DND-41 (cell line): Measurements from ENCODE around the gene TMEM163.

Experiments used
- ATAC-seq: fragments of 200-7000 bp; cut with Tn5 transposase; 3 replicates; pipeline ENCODE4 v1.9.1; 2021; ENCODE audit warnings: low read depth; ENCODE audit not compliant: insufficient read depth
- DNase-seq: peaks from one replicate; pipeline ENCODE4 v3.0.0-alpha.2; 2020
- H2AFZ ChIP-seq: 2 replicates; pipeline ENCODE4 v1.6.0; 2012; ENCODE audit warnings: low read depth, low read length
- H3K27ac ChIP-seq: 2 replicates; pipeline ENCODE4 v1.5.1; 2012; ENCODE audit warnings: low read length, inconsistent platforms
- H3K27me3 ChIP-seq: fragments of 200-600 bp; sonication (generic); 2 replicates; pipeline ENCODE4 v1.6.0; 2012; ENCODE audit warnings: low read length, mild to moderate bottlenecking, inconsistent platforms; ENCODE audit not compliant: insufficient read depth, poor library complexity
- H3K36me3 ChIP-seq: 2 replicates; pipeline ENCODE4 v1.5.1; 2012; ENCODE audit warnings: low read length, inconsistent platforms; ENCODE audit not compliant: insufficient read depth
- H3K4me1 ChIP-seq: 2 replicates; pipeline ENCODE4 v1.5.1; 2012; ENCODE audit warnings: mild to moderate bottlenecking, low read length; ENCODE audit not compliant: insufficient read depth
- H3K4me2 ChIP-seq: 2 replicates; pipeline ENCODE4 v1.6.0; 2012; ENCODE audit warnings: mild to moderate bottlenecking, moderate library complexity, low read length, inconsistent platforms; ENCODE audit not compliant: insufficient read depth
- H3K4me3 ChIP-seq, 2 experiments: fragments of 200-600 bp in 1 of 2; shearing (Covaris generic) in 1 of 2; 2 replicates each; pipeline ENCODE4 v1.5.1; 2012 to 2016; ENCODE audit warnings: inconsistent platforms in 2 of 2, low read length in 2 of 2, mild to moderate bottlenecking in 2 of 2, low read depth in 1 of 2, moderate library complexity in 1 of 2
- H3K79me2 ChIP-seq: 2 replicates; pipeline ENCODE4 v1.6.0; 2012; ENCODE audit warnings: low read length, inconsistent platforms; ENCODE audit not compliant: insufficient read depth
- H3K9ac ChIP-seq: 2 replicates; pipeline ENCODE4 v1.6.0; 2012; ENCODE audit warnings: low read depth, mild to moderate bottlenecking, inconsistent platforms, low read length, moderate library complexity
- H3K9me3 ChIP-seq: 2 replicates; pipeline ENCODE4 v1.5.1; 2012; ENCODE audit warnings: low read length, moderate library complexity, mild to moderate bottlenecking, inconsistent platforms; ENCODE audit not compliant: insufficient read depth, severe bottlenecking
- H4K20me1 ChIP-seq: 2 replicates; pipeline ENCODE4 v1.6.0; 2012; ENCODE audit warnings: low read length; ENCODE audit not compliant: insufficient read depth
- EZH2 ChIP-seq: IDR thresholded peaks from 3 replicates; pipeline ENCODE4 v1.6.1; 2012; ENCODE audit warnings: borderline replicate concordance, low read depth, mild to moderate bottlenecking, moderate library complexity, low read length, inconsistent platforms; ENCODE audit not compliant: severe bottlenecking
- TF ChIP-seq, protein P1 (sequence below): IDR thresholded peaks from 2 replicates; pipeline ENCODE4 v1.5.1; 2012; ENCODE audit warnings: borderline replicate concordance, low read length, moderate library complexity, mild to moderate bottlenecking; ENCODE audit not compliant: poor library complexity, severe bottlenecking; ENCODE audit errors: extremely low read depth

TMEM163 gene

DNA sequence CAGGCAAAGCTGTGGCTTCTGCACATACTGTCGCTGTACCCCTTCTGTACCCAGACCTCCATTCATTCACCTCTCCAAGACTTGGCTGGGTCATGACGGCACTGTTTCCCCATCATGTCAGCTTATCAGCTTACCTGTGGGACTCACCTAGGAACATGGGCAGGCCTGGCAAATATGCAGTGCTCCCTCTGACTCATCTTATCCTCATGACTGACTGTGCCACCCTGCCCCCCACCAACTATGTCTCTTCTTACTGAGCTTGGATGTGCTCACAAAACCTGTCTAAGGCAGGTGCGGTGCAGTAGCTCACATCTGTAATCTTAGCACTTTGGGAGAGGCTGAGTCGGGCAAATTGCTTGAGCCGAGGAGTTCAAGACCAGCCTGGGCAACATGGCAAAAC is 312.5 kb downstream of the TMEM163 start:
- Histone ChIP-seq H3K4me3 (no peak overlapping the region), H3K36me3 (peaks cover 42% of the 10 kb centered on the region), H2AFZ (no peak overlapping the region), H3K9ac (no peak overlapping the region), H3K27me3 (no peaks in the 10 kb centered on the region), H3K79me2 (no peaks in the 10 kb centered on the region), H3K27ac (no peak overlapping the region), H4K20me1 (peaks cover 20% of the 10 kb centered on the region), H3K4me2 (no peak overlapping the region), H3K4me1 (peaks cover 23% of the 10 kb centered on the region), H3K9me3 (no peaks in the 10 kb centered on the region)
- DNase-seq (no peak), ATAC-seq (no peak)
- TF ChIP-seq EZH2, result no peak
- TF ChIP-seq, protein P1, sequence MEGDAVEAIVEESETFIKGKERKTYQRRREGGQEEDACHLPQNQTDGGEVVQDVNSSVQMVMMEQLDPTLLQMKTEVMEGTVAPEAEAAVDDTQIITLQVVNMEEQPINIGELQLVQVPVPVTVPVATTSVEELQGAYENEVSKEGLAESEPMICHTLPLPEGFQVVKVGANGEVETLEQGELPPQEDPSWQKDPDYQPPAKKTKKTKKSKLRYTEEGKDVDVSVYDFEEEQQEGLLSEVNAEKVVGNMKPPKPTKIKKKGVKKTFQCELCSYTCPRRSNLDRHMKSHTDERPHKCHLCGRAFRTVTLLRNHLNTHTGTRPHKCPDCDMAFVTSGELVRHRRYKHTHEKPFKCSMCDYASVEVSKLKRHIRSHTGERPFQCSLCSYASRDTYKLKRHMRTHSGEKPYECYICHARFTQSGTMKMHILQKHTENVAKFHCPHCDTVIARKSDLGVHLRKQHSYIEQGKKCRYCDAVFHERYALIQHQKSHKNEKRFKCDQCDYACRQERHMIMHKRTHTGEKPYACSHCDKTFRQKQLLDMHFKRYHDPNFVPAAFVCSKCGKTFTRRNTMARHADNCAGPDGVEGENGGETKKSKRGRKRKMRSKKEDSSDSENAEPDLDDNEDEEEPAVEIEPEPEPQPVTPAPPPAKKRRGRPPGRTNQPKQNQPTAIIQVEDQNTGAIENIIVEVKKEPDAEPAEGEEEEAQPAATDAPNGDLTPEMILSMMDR, result no peak
